IMR-90 (cell line): Measurements from ENCODE around the gene C10orf71. TPM values are rescaled to one million over a fixed set of nuclear protein-coding genes. Genes with fewer than 3 reads are reported as not detected.

Source experiments
- ATAC-seq: fragments of 200-7000 bp; cut with Tn5 transposase; 2 replicates; pipeline ENCODE4 v1.9.1; 2020; ENCODE audit warnings: low read depth, mild to moderate bottlenecking, moderate library complexity
- BruUV-seq: library from RNA; stranded (reverse); fragments of 400-500 nt; replicated peaks from 2 replicates; lab custom pipeline; 2021; lab: Mats Ljungman, UMichigan
- CTCF ChIA-PET: fragments of 300-600 bp; formaldehyde crosslinking; extraction: SDS; loops from one replicate; lab custom pipeline; 2021; ENCODE audit warnings: antibody characterized with exemption; lab: Yijun Ruan, JAX
- POLR2A ChIA-PET: fragments of 300-600 bp; sonication (Branson Sonifier 250); formaldehyde crosslinking; loops from one replicate; lab custom pipeline; 2022; ENCODE audit warnings: antibody characterized with exemption; ENCODE audit not compliant: unreplicated experiment; lab: Charles Lee
- DNase-seq: peaks from one replicate; pipeline ENCODE4 v3.0.0; 2013
- H2AFZ ChIP-seq: replicated peaks from 2 replicates; pipeline ENCODE3; 2013; ENCODE audit warnings: low read length, mild to moderate bottlenecking; ENCODE audit not compliant: poor library complexity
- H2AK5ac ChIP-seq: 2 replicates; pipeline ENCODE4 v1.6.1; 2013; ENCODE audit warnings: low read depth, low read length, inconsistent platforms
- H2AK9ac ChIP-seq: replicated peaks from 2 replicates; pipeline ENCODE3; 2013; ENCODE audit warnings: mild to moderate bottlenecking, low read depth, low read length, moderate library complexity; ENCODE audit not compliant: poor library complexity
- H2BK120ac ChIP-seq: 2 replicates; pipeline ENCODE4 v1.6.1; 2013; ENCODE audit warnings: low read depth, low read length, inconsistent platforms
- H2BK15ac ChIP-seq: 3 replicates; pipeline ENCODE4 v1.6.1; 2013; ENCODE audit warnings: low read depth, low read length, inconsistent platforms
- H2BK20ac ChIP-seq: 2 replicates; pipeline ENCODE4 v1.6.1; 2013; ENCODE audit warnings: low read depth, mild to moderate bottlenecking, inconsistent platforms, low read length, moderate library complexity
- H2BK5ac ChIP-seq: 2 replicates; pipeline ENCODE4 v1.6.1; 2013; ENCODE audit warnings: mild to moderate bottlenecking, low read depth, low read length, inconsistent platforms; ENCODE audit not compliant: poor library complexity, severe bottlenecking
- H3K14ac ChIP-seq: replicated peaks from 2 replicates; pipeline ENCODE4 v1.6.1; 2013; ENCODE audit warnings: low read depth, low read length, inconsistent platforms
- H3K18ac ChIP-seq: 2 replicates; pipeline ENCODE4 v1.6.1; 2013; ENCODE audit warnings: low read depth, low read length, control low read depth
- H3K23ac ChIP-seq: 2 replicates; pipeline ENCODE4 v1.6.1; 2013; ENCODE audit warnings: low read depth, low read length, inconsistent platforms
- H3K27ac ChIP-seq: 2 replicates; pipeline ENCODE4 v1.5.1; 2013; ENCODE audit warnings: mild to moderate bottlenecking, control low read depth, low read length; ENCODE audit not compliant: insufficient read depth
- H3K27me3 ChIP-seq: 2 replicates; pipeline ENCODE4 v1.6.1; 2013; ENCODE audit warnings: low read length; ENCODE audit not compliant: control insufficient read depth, insufficient read depth
- H3K36me3 ChIP-seq: 2 replicates; pipeline ENCODE4 v1.6.1; 2013; ENCODE audit warnings: low read length, mixed read lengths; ENCODE audit not compliant: control insufficient read depth, insufficient read depth
- H3K4ac ChIP-seq: 2 replicates; pipeline ENCODE4 v1.6.1; 2013; ENCODE audit warnings: low read depth, low read length, inconsistent platforms
- H3K4me1 ChIP-seq: 2 replicates; pipeline ENCODE4 v1.6.1; 2013; ENCODE audit warnings: low read length, mixed read lengths; ENCODE audit not compliant: control insufficient read depth, insufficient read depth
- H3K4me2 ChIP-seq: 2 replicates; pipeline ENCODE4 v1.6.1; 2013; ENCODE audit warnings: low read depth, mild to moderate bottlenecking, control low read depth, low read length, moderate library complexity
- H3K4me3 ChIP-seq: 2 replicates; pipeline ENCODE4 v1.5.1; 2013; ENCODE audit warnings: low read depth, mild to moderate bottlenecking, control low read depth, low read length, moderate library complexity; ENCODE audit not compliant: insufficient read depth
- H3K56ac ChIP-seq: 2 replicates; pipeline ENCODE4 v1.6.1; 2013; ENCODE audit warnings: low read length, inconsistent platforms; ENCODE audit not compliant: insufficient read depth; ENCODE audit errors: extremely low read depth
- H3K79me1 ChIP-seq, 2 experiments: 2 replicates each; pipeline ENCODE4 v1.6.1; 2013; ENCODE audit warnings: low read length in 2 of 2, inconsistent platforms in 1 of 2, low read depth in 1 of 2
- H3K9ac ChIP-seq: 2 replicates; pipeline ENCODE4 v1.6.1; 2013; ENCODE audit warnings: low read depth, low read length, control low read depth
- H3K9me1 ChIP-seq: 2 replicates; pipeline ENCODE4 v1.6.1; 2013; ENCODE audit warnings: low read length, inconsistent platforms; ENCODE audit not compliant: insufficient read depth
- H3K9me3 ChIP-seq: 2 replicates; pipeline ENCODE4 v1.6.1; 2013; ENCODE audit warnings: low read length; ENCODE audit not compliant: control insufficient read depth, insufficient read depth
- H4K20me1 ChIP-seq: 2 replicates; pipeline ENCODE4 v1.6.1; 2013; ENCODE audit warnings: low read length, inconsistent platforms; ENCODE audit not compliant: insufficient read depth
- H4K5ac ChIP-seq: 2 replicates; pipeline ENCODE4 v1.6.1; 2013; ENCODE audit warnings: mild to moderate bottlenecking, low read depth, low read length, control low read depth
- H4K8ac ChIP-seq, 2 experiments: 2 replicates each; pipeline ENCODE4 v1.6.1; 2013; ENCODE audit warnings: low read depth in 2 of 2, low read length in 2 of 2, control low read depth in 1 of 2, inconsistent platforms in 1 of 2
- H4K91ac ChIP-seq: 2 replicates; pipeline ENCODE4 v1.6.1; 2013; ENCODE audit warnings: low read depth, low read length, inconsistent platforms; ENCODE audit not compliant: insufficient read depth
- MAZ ChIP-seq: IDR thresholded peaks from 2 replicates; pipeline ENCODE4 v1.6.1; 2012; ENCODE audit warnings: low read depth, mild to moderate bottlenecking, low read length, improper control_type of control experiment, moderate library complexity, borderline replicate concordance
- NFE2L2 ChIP-seq: fragments of 150-350 bp; IDR thresholded peaks from 2 replicates; pipeline ENCODE4 v1.6.1; 2016; ENCODE audit warnings: low read depth, mild to moderate bottlenecking, low read length
- WGBS, 2 experiments: methylation state at CpG; one replicate each; pipeline versions ENCODE4 v1.1.5 to v1.1.7; 2013; ENCODE audit warnings: missing lambda C conversion rate in 2 of 2; ENCODE audit not compliant: insufficient read length in 1 of 2; ENCODE audit errors: extremely low coverage in 2 of 2; 5-methylcytosine and 5-hydroxymethylcytosine counted together
- dilution Hi-C: fragments of 300-500 bp; cut with HindIII; formaldehyde crosslinking; loops from one replicate; pipeline ENCODE4 v1.14.3; 2018; ENCODE audit warnings: low sequenced_read_pairs; ENCODE audit not compliant: unreplicated experiment
- in situ Hi-C: fragments of 300-500 bp; cut with MboI; formaldehyde crosslinking; loops from 3 replicates; pipeline ENCODE4 v1.14.3; 2019; ENCODE audit warnings: low sequenced_read_pairs, inconsistent platforms, mixed read lengths
- intact Hi-C: fragments of 100-400 bp; cut with micrococcal nuclease; formaldehyde crosslinking; loops from 2 replicates; pipeline ENCODE4 v1.10.0; 2022
- polyA plus RNA-seq, 3 experiments: library from polyadenylated mRNA; depleted of rRNA; stranded (reverse); fragments of >200 nt; gene quantifications; 2 replicates each; pipeline ENCODE4 v1.2.3, GENCODE V29; 2012; ENCODE audit warnings: low replicate concordance in 1 of 3
- total RNA-seq: library from RNA; depleted of rRNA; stranded (reverse); fragments of >200 nt; gene quantifications from 2 replicates; pipeline ENCODE4 v1.2.3, GENCODE V29; 2012

The C10orf71 gene
- total and polyA plus RNA-seq, 2 of the 4 experiments (the other 2 are of a cell fraction): not detected

GRCh38 chr10:49276596-49276995 is 22.4 kb upstream of the C10orf71 start:
- ChIA-PET CTCF (interaction anchor here (0.7 kb wide), 1 partner anchor 9 kb away, joined by 3 read pairs; no protein-coding TSS in a partner anchor), POLR2A (no interaction called here)
- no peak for ATAC-seq
- Histone ChIP-seq H3K9me1 (no peaks in the 10 kb centered on the region), H2BK5ac (no peak overlapping the region), H4K91ac (no peak overlapping the region), H4K20me1 (no peaks in the 10 kb centered on the region; the same call in 1 of the 2 replicates), H2BK120ac (no peak overlapping the region), H3K4me1 (no peaks in the 10 kb centered on the region), H3K9ac (no peak overlapping the region), H3K36me3 (no peaks in the 10 kb centered on the region), H4K8ac (no peak overlapping the region), H2AFZ (no peak overlapping the region), H3K4me3 (no peak overlapping the region), H2BK20ac (no peak overlapping the region), H3K79me1 (no peaks in the 10 kb centered on the region), H4K5ac (no peak overlapping the region), H2AK5ac (no peak overlapping the region), H3K27ac (no peak overlapping the region), H3K27me3 (peaks cover 29% of the 10 kb centered on the region), H3K14ac (no peak overlapping the region), H3K4me2 (no peak overlapping the region), H3K9me3 (no peaks in the 10 kb centered on the region), H2BK15ac (no peak overlapping the region), H3K23ac (no peak overlapping the region), H3K4ac (no peak overlapping the region), H3K56ac (no peak overlapping the region), H2AK9ac (no peak overlapping the region), H3K18ac (no peak overlapping the region)
- no peak for TF ChIP-seq NFE2L2
- TF ChIP-seq MAZ: no peak
- no CpG with 5 or more reads among the region's 4 CpGs for WGBS, 2 experiments
- in situ Hi-C loops: no loop called here
- dilution Hi-C loops: no loop called here
- BruUV-seq: no TSS peak
- intact Hi-C loops: no loop called here
- no peak for DNase-seq
